Panc1 (cell line): ENCODE data around the gene MGA. TPM values are rescaled to one million over a fixed set of nuclear protein-coding genes. Genes with fewer than 3 reads are reported as not detected.

ENCODE experiments used
- ATAC-seq: fragments of 200-7000 bp; cut with Tn5 transposase; 2 replicates; pipeline ENCODE4 v1.9.1; 2020; ENCODE audit warnings: mild to moderate bottlenecking, moderate library complexity
- BruUV-seq: library from RNA; stranded (reverse); fragments of 400-500 nt; replicated peaks from 2 replicates; lab custom pipeline; 2021; lab: Mats Ljungman, UMichigan
- CTCF ChIA-PET: fragments of 300-600 bp; sonication (Branson Sonifier 250); formaldehyde crosslinking; loops from one replicate; lab custom pipeline; 2022; ENCODE audit warnings: antibody characterized with exemption; lab: Charles Lee
- POLR2A ChIA-PET: fragments of 300-600 bp; sonication (Branson Sonifier 250); formaldehyde crosslinking; loops from one replicate; lab custom pipeline; 2022; ENCODE audit warnings: antibody characterized with exemption; lab: Charles Lee
- DNase-seq: peaks from one replicate; pipeline ENCODE4 v3.0.0-alpha.2; 2010; ENCODE audit warnings: low read depth, low spot score
- H3K27ac ChIP-seq: 2 replicates; pipeline ENCODE4 v1.5.1; 2011; ENCODE audit warnings: mild to moderate bottlenecking, low read length, inconsistent platforms
- H3K27me3 ChIP-seq: fragments of 200-500 bp; sonication (Bioruptor generic); 2 replicates; pipeline ENCODE4 v1.6.0; 2014; ENCODE audit warnings: low read length, inconsistent platforms; ENCODE audit not compliant: control insufficient read depth, insufficient read depth
- H3K36me3 ChIP-seq: fragments of 200-500 bp; sonication (Bioruptor generic); 2 replicates; pipeline ENCODE4 v1.5.1; 2014; ENCODE audit warnings: inconsistent platforms, mild to moderate bottlenecking, low read length, moderate library complexity; ENCODE audit not compliant: control insufficient read depth, insufficient read depth
- H3K4me1 ChIP-seq: 2 replicates; pipeline ENCODE4 v1.5.1; 2011; ENCODE audit warnings: inconsistent platforms, mild to moderate bottlenecking, low read length, moderate library complexity; ENCODE audit not compliant: control insufficient read depth, insufficient read depth
- H3K4me3 ChIP-seq, 2 experiments: 2 replicates each; pipeline ENCODE4 v1.5.1; 2011 to 2012; ENCODE audit warnings: low read depth in 2 of 2, low read length in 2 of 2, mild to moderate bottlenecking in 2 of 2, inconsistent platforms in 1 of 2, moderate library complexity in 1 of 2
- H3K9me3 ChIP-seq: fragments of 200-500 bp; sonication (Bioruptor generic); 2 replicates; pipeline ENCODE4 v1.5.1; 2014; ENCODE audit warnings: low read depth, mild to moderate bottlenecking, inconsistent platforms, low read length, moderate library complexity; ENCODE audit not compliant: control insufficient read depth, insufficient read depth
- POLR2AphosphoS5 ChIP-seq: IDR thresholded peaks from 2 replicates; pipeline ENCODE4 v1.6.1; 2012; ENCODE audit warnings: mild to moderate bottlenecking, low read depth, low read length, moderate library complexity
- REST ChIP-seq, 2 experiments: IDR thresholded peaks; 2 replicates each; pipeline ENCODE4 v1.6.1; 2011 to 2012; ENCODE audit warnings: low read depth in 2 of 2, control low read depth in 1 of 2, low read length in 1 of 2, mild to moderate bottlenecking in 1 of 2, moderate library complexity in 1 of 2; ENCODE audit not compliant: insufficient read depth in 1 of 2
- SIN3A ChIP-seq: IDR thresholded peaks from 2 replicates; pipeline ENCODE4 v1.6.1; 2012; ENCODE audit warnings: low read depth, mild to moderate bottlenecking, low read length, moderate library complexity, borderline replicate concordance; ENCODE audit not compliant: insufficient read depth
- TCF7L2 ChIP-seq: IDR thresholded peaks from 2 replicates; pipeline ENCODE4 v1.6.1; 2011; ENCODE audit warnings: mild to moderate bottlenecking, low read depth, low read length, inconsistent platforms
- in situ Hi-C: cut with HindIII; loops from 2 replicates; pipeline ENCODE4 v1.10.0; 2016; ENCODE audit warnings: low sequenced_read_pairs, low pct_unique_long_range_greater_than_20kb
- intact Hi-C: fragments of 100-400 bp; cut with micrococcal nuclease; formaldehyde crosslinking; loops from one replicate; pipeline ENCODE4 v1.10.0; 2022; ENCODE audit not compliant: unreplicated experiment
- total RNA-seq: library from RNA; stranded (reverse); gene quantifications from one replicate; pipeline ENCODE4 v1.2.1, GENCODE V29; 2021; ENCODE audit not compliant: unreplicated experiment
- TF ChIP-seq, protein P1 (sequence below): fragments of 450-650 bp; IDR thresholded peaks from 2 replicates; pipeline ENCODE4 v1.5.1; 2017; ENCODE audit warnings: mild to moderate bottlenecking

The MGA gene
- total RNA-seq, 1 experiment from 2014 or later, result 43.6 TPM

- TF ChIP-seq TCF7L2 (no peak), SIN3A (no peak), REST (IDR thresholded peaks at IDR 0.05; ENCODE audit: insufficient read depth in 1 of 2, low read depth in 2 of 2, low read length in 1 of 2) (no peak), POLR2AphosphoS5 (no peak)
- TF ChIP-seq, protein P1, sequence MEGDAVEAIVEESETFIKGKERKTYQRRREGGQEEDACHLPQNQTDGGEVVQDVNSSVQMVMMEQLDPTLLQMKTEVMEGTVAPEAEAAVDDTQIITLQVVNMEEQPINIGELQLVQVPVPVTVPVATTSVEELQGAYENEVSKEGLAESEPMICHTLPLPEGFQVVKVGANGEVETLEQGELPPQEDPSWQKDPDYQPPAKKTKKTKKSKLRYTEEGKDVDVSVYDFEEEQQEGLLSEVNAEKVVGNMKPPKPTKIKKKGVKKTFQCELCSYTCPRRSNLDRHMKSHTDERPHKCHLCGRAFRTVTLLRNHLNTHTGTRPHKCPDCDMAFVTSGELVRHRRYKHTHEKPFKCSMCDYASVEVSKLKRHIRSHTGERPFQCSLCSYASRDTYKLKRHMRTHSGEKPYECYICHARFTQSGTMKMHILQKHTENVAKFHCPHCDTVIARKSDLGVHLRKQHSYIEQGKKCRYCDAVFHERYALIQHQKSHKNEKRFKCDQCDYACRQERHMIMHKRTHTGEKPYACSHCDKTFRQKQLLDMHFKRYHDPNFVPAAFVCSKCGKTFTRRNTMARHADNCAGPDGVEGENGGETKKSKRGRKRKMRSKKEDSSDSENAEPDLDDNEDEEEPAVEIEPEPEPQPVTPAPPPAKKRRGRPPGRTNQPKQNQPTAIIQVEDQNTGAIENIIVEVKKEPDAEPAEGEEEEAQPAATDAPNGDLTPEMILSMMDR, result no peak
- intact Hi-C loops (no loop called here), in situ Hi-C loops (no loop called here)
- Histone ChIP-seq H3K36me3 (no peaks in the 10 kb centered on the region), H3K4me3 (no peak overlapping the region), H3K9me3 (no peaks in the 10 kb centered on the region), H3K27ac (no peak overlapping the region), H3K4me1 (peaks cover 2% of the 10 kb centered on the region; the same call in 1 of the 2 replicates), H3K27me3 (no peaks in the 10 kb centered on the region)
- ChIA-PET CTCF (no interaction called here), POLR2A (no interaction called here)
- DNase-seq (no peak), ATAC-seq (no peak)
- no TSS peak for BruUV-seq
Observed at GRCh38 chr15:41648097-41648496, 12.1 kb upstream of the MGA start.

- H3K27ac ChIP-seq, result no peak overlapping the region
- in situ Hi-C loops, result no loop called here
- H3K4me3 ChIP-seq, result no peak overlapping the region
- no peaks in the 10 kb centered on the region for H3K36me3 ChIP-seq
- DNase-seq (no peak), ATAC-seq (no peak)
- no peaks in the 10 kb centered on the region for H3K9me3 ChIP-seq
- intact Hi-C loops, result no loop called here
- BruUV-seq, result no TSS peak
- TF ChIP-seq, protein P1, result no peak
- TF ChIP-seq TCF7L2, result no peak
- no peak for TF ChIP-seq POLR2AphosphoS5
- no peak for TF ChIP-seq REST (IDR thresholded peaks at IDR 0.05; ENCODE audit: insufficient read depth in 1 of 2, low read depth in 2 of 2, low read length in 1 of 2)
- no peak for TF ChIP-seq SIN3A
- ChIA-PET CTCF (no interaction called here), POLR2A (no interaction called here)
- H3K4me1 ChIP-seq, result peaks cover 2% of the 10 kb centered on the region; the same call in 1 of the 2 replicates
- H3K27me3 ChIP-seq, result no peaks in the 10 kb centered on the region
Observed at GRCh38 chr15:41648770-41649169, 11.4 kb upstream of the MGA start.
